ENCODE results near the gene EFNA1.

GRCh38 chr1:155141749-155142148, 14.1 kb downstream of the EFNA1 start:
- TF ChIP-seq CTCF (IDR thresholded peaks at IDR 0.05) (no peak), EZH2phosphoT487 (IDR thresholded peaks at IDR 0.05) (no peak)

All from neural progenitor cell (in vitro differentiated cells).